ENCODE measurements around the gene RASL10B. TPM values are rescaled to one million over a fixed set of nuclear protein-coding genes. Genes with fewer than 3 reads are reported as not detected.

The RASL10B gene
- 4.8 and 14.5 TPM in 2 replicates for total RNA-seq (ENCODE audit: low replicate concordance)

- H3K4me1 Mint-ChIP-seq, result peaks cover 43% of the 10 kb centered on the region
- H3K4me3 Mint-ChIP-seq, result peak within 1 kb of the TSS; percentile 96
- H3K27ac ChIP-seq, result no peak within 1 kb of the TSS
- peak; percentile 85 for DNase-seq (ENCODE audit: low spot score)
- H3K4me3 ChIP-seq, result peak within 1 kb of the TSS; percentile 96
- peaks cover 8% of the 10 kb centered on the region for H3K27me3 Mint-ChIP-seq (ENCODE audit: insufficient read depth, low read depth)
- H3K9me3 Mint-ChIP-seq, result no peaks in the 10 kb centered on the region
- peak within 1 kb of the TSS; percentile 46 for H2AFZ ChIP-seq (replicated peaks)
- H3K9ac ChIP-seq, result no peak within 1 kb of the TSS
- H3K27me3 ChIP-seq, result peaks cover 26% of the 10 kb centered on the region
- H3K4me1 ChIP-seq, result peaks cover 28% of the 10 kb centered on the region
- H3K4me2 ChIP-seq, result peak within 1 kb of the TSS; percentile 93
- no peaks in the 10 kb centered on the region for H3K36me3 ChIP-seq
- H3K27ac Mint-ChIP-seq, result peak within 1 kb of the TSS; percentile 93
- peaks cover 12% of the 10 kb centered on the region for H3F3A ChIP-seq (ENCODE audit: low read depth)
- TF ChIP-seq EZH2phosphoT487 (IDR thresholded peaks at IDR 0.05) (no peak), CTCF (IDR thresholded peaks at IDR 0.05) (no peak), EZH2 (IDR thresholded peaks at IDR 0.05) (no peak)
- H4K20me1 ChIP-seq (ENCODE audit: low read depth), result peaks cover 51% of the 10 kb centered on the region
- no peaks in the 10 kb centered on the region for H3K79me2 ChIP-seq (ENCODE audit: low read depth)
- no peaks in the 10 kb centered on the region for H3K9me3 ChIP-seq (ENCODE audit: low read depth)
- peaks cover 2% of the 10 kb centered on the region for H3K36me3 Mint-ChIP-seq
These were observed at the start of gene RASL10B for GRCh38 chr17:35731239-35731916. Gene RASL10B, plus strand, starts transcription at chr17:35731639. Its CDS starts 3,546 bp downstream, at chr17:35735185.

GRCh38 chr17:35683591-35683990, 47.8 kb upstream of the RASL10B start:
- H3K4me1 Mint-ChIP-seq, result no peaks in the 10 kb centered on the region
- Histone ChIP-seq H3F3A (ENCODE audit: low read depth) (peaks cover 15% of the 10 kb centered on the region), H2AFZ (replicated peaks) (no peak overlapping the region), H4K20me1 (ENCODE audit: low read depth) (peaks cover 14% of the 10 kb centered on the region), H3K79me2 (ENCODE audit: low read depth) (no peaks in the 10 kb centered on the region), H3K9me3 (ENCODE audit: low read depth) (no peaks in the 10 kb centered on the region), H3K36me3 (peaks cover 2% of the 10 kb centered on the region), H3K9ac (no peak overlapping the region), H3K27ac (no peak overlapping the region), H3K4me3 (no peak overlapping the region), H3K27me3 (no peaks in the 10 kb centered on the region), H3K4me2 (peak overlapping the region; percentile 1), H3K4me1 (peaks cover 19% of the 10 kb centered on the region)
- no peak overlapping the region for H3K27ac Mint-ChIP-seq
- TF ChIP-seq EZH2 (IDR thresholded peaks at IDR 0.05), result no peak
- no peak for TF ChIP-seq CTCF (IDR thresholded peaks at IDR 0.05)
- no peak for TF ChIP-seq EZH2phosphoT487 (IDR thresholded peaks at IDR 0.05)
- no peak for DNase-seq (ENCODE audit: low spot score)
- peaks cover 4% of the 10 kb centered on the region for H3K27me3 Mint-ChIP-seq (ENCODE audit: insufficient read depth, low read depth)
- H3K9me3 Mint-ChIP-seq, result no peaks in the 10 kb centered on the region
- H3K4me3 Mint-ChIP-seq, result no peak overlapping the region
- H3K36me3 Mint-ChIP-seq, result peaks cover 27% of the 10 kb centered on the region

- H3K4me1 ChIP-seq, result peaks cover 19% of the 10 kb centered on the region
- peaks cover 9% of the 10 kb centered on the region for H4K20me1 ChIP-seq (ENCODE audit: low read depth)
- H3F3A ChIP-seq (ENCODE audit: low read depth), result peaks cover 15% of the 10 kb centered on the region
- no peak overlapping the region for H3K27ac Mint-ChIP-seq
- peaks cover 27% of the 10 kb centered on the region for H3K36me3 Mint-ChIP-seq
- H3K9ac ChIP-seq, result no peak overlapping the region
- H3K4me1 Mint-ChIP-seq, result no peaks in the 10 kb centered on the region
- no peak overlapping the region for H3K4me3 Mint-ChIP-seq
- H3K79me2 ChIP-seq (ENCODE audit: low read depth), result no peaks in the 10 kb centered on the region
- no peak overlapping the region for H2AFZ ChIP-seq (replicated peaks)
- no peak for TF ChIP-seq EZH2phosphoT487 (IDR thresholded peaks at IDR 0.05)
- TF ChIP-seq EZH2 (IDR thresholded peaks at IDR 0.05), result no peak
- TF ChIP-seq CTCF (IDR thresholded peaks at IDR 0.05), result no peak
- no peaks in the 10 kb centered on the region for H3K27me3 ChIP-seq
- DNase-seq (ENCODE audit: low spot score), result peak; percentile 52
- peak overlapping the region; percentile 1 for H3K4me2 ChIP-seq
- no peaks in the 10 kb centered on the region for H3K9me3 Mint-ChIP-seq
- no peak overlapping the region for H3K4me3 ChIP-seq
- no peaks in the 10 kb centered on the region for H3K9me3 ChIP-seq (ENCODE audit: low read depth)
- peaks cover 4% of the 10 kb centered on the region for H3K27me3 Mint-ChIP-seq (ENCODE audit: insufficient read depth, low read depth)
- no peaks in the 10 kb centered on the region for H3K36me3 ChIP-seq
- no peak overlapping the region for H3K27ac ChIP-seq
These were observed 47.2 kb upstream of the RASL10B start for GRCh38 chr17:35684055-35684802.

All from neural progenitor cell (in vitro differentiated cells).